Vagina (tissue), 2 donors: ENCODE measurements around the gene RASA2. TPM values are rescaled to one million over a fixed set of nuclear protein-coding genes. Genes with fewer than 3 reads are reported as not detected.

Experiments used
- DNase-seq, 2 donors: peaks; one replicate each; pipeline ENCODE4 v3.0.0-alpha.2; 2017; ENCODE audit errors: extremely low spot score in 2 of 2
- H3K27ac ChIP-seq: fragments of 200-600 bp; sonication (generic); one replicate; pipeline ENCODE4 v1.5.1; 2019
- H3K27me3 ChIP-seq: fragments of 200-600 bp; sonication (generic); one replicate; pipeline ENCODE4 v1.5.1; 2019
- H3K36me3 ChIP-seq, 2 donors: fragments of 200-600 bp; sonication (generic); one replicate each; pipeline ENCODE4 v1.5.1; 2017 to 2019
- H3K4me1 ChIP-seq: fragments of 200-600 bp; sonication (generic); one replicate; pipeline ENCODE4 v1.5.1; 2019
- H3K4me3 ChIP-seq, 2 donors: fragments of 200-600 bp; sonication (generic); 1 replicate in 1 of 2; 2 replicates in 1 of 2; pipeline ENCODE4 v1.5.1; 2016 to 2019
- H3K9me3 ChIP-seq: fragments of 200-600 bp; sonication (generic); one replicate; pipeline ENCODE4 v1.5.1; 2019
- CTCF ChIP-seq, 3 experiments: fragments of 450-650 bp in 2 of 3; fragments of 200-600 bp in 1 of 3; sonication (generic) in 1 of 3; IDR thresholded peaks; one replicate each; pipeline ENCODE4 v1.5.1; 2017 to 2019; ENCODE audit warnings: antibody characterized with exemption in 3 of 3, mild to moderate bottlenecking in 2 of 3, moderate library complexity in 2 of 3
- POLR2A ChIP-seq, 2 donors: fragments of 450-650 bp; IDR thresholded peaks; one replicate each; pipeline ENCODE4 v1.6.1; 2017; ENCODE audit warnings: antibody characterized with exemption in 2 of 2, mild to moderate bottlenecking in 2 of 2, moderate library complexity in 2 of 2
- POLR2AphosphoS5 ChIP-seq, 2 donors: sonication (generic); formaldehyde crosslinking; IDR thresholded peaks; one replicate each; pipeline ENCODE4 v1.9.0; 2017; ENCODE audit warnings: antibody characterized with exemption in 2 of 2, mild to moderate bottlenecking in 2 of 2, low read depth in 1 of 2; ENCODE audit not compliant: insufficient read depth in 1 of 2
- intact Hi-C: fragments of 100-400 bp; cut with DNase I; formaldehyde crosslinking; loops from one replicate; pipeline ENCODE4 v1.15.1; 2023
- total RNA-seq: library from RNA; depleted of rRNA; stranded (reverse); fragments of >200 nt; gene quantifications from one replicate; pipeline ENCODE4 v1.2.3, GENCODE V29; 2016

Gene RASA2
- total RNA-seq, 1 donor from 2014 or later = 18.4 TPM

GRCh38 chr3:141511361-141511760, 24.5 kb downstream of the RASA2 start:
- intact Hi-C loops = no loop called here

DNA sequence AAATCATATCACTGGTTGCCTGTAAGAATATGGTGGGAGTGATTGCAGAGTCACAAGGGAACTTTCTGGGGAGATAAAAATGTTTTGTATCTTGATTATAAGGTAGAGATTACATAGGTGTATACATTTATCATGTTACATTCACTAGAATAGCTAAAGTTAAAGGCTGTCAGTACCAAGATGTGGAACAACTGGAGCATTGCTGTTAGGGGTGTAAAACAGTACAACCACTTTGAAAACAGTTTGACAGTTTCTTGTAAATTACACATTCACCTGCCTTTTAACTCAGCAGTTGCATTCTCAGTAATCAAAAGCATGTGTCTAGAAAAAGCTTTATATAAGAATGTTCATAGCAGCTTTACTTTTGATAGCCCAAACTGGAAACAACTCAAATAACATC, 27.6 kb downstream of the RASA2 start:
- H3K27me3 ChIP-seq = no peaks in the 10 kb centered on the region
- peaks cover 0 to 35% of the 10 kb centered on the region in 2 donors for H3K36me3 ChIP-seq
- DNase-seq = no peak
- H3K9me3 ChIP-seq = no peaks in the 10 kb centered on the region
- H3K4me1 ChIP-seq = no peaks in the 10 kb centered on the region
- intact Hi-C loops = no loop called here
- H3K27ac ChIP-seq = no peak overlapping the region
- H3K4me3 ChIP-seq = no peak overlapping the region
- TF ChIP-seq CTCF (IDR thresholded peaks at IDR 0.05) = no peak
- no peak for TF ChIP-seq POLR2AphosphoS5 (IDR thresholded peaks at IDR 0.05; ENCODE audit: insufficient read depth in 1 of 2, low read depth in 1 of 2)
- no peak for TF ChIP-seq POLR2A (IDR thresholded peaks at IDR 0.05)

More at GRCh38 chr3:141511361-141511760, 24.5 kb downstream of the RASA2 start:
- Histone ChIP-seq H3K4me1 (no peaks in the 10 kb centered on the region), H3K4me3 (no peak overlapping the region), H3K9me3 (no peaks in the 10 kb centered on the region), H3K36me3 (peaks cover 0 to 8% of the 10 kb centered on the region in 2 donors), H3K27ac (no peak overlapping the region), H3K27me3 (no peaks in the 10 kb centered on the region)
- no peak for DNase-seq
- TF ChIP-seq POLR2A (IDR thresholded peaks at IDR 0.05) (no peak), CTCF (IDR thresholded peaks at IDR 0.05) (no peak), POLR2AphosphoS5 (IDR thresholded peaks at IDR 0.05; ENCODE audit: insufficient read depth in 1 of 2, low read depth in 1 of 2) (no peak)

DNA sequence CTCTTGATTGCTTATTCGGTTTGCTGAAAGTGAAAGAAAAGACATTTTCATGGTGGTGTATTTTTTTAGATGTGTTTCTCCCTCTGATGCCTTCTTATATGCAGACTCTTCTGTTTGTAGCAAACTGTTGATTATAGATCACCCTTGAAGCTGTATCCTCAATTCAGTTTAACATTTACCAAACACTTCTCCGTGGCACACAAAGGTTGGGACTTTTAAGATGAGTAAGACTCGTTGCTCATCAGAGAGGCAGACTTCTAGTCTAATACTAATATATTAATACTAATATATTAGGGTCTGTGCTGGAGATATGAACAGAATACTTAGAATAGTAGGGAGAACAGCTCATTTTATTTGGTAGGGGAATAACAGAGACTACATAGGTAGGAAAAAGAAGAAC, 32.8 kb downstream of the RASA2 start:
- Histone ChIP-seq H3K4me3 (no peak overlapping the region), H3K36me3 (peaks cover 0 to 33% of the 10 kb centered on the region in 2 donors), H3K4me1 (no peaks in the 10 kb centered on the region), H3K9me3 (no peaks in the 10 kb centered on the region), H3K27me3 (no peaks in the 10 kb centered on the region), H3K27ac (no peak overlapping the region)
- no peak for DNase-seq
- no peak for TF ChIP-seq CTCF (IDR thresholded peaks at IDR 0.05)
- no peak for TF ChIP-seq POLR2AphosphoS5 (IDR thresholded peaks at IDR 0.05; ENCODE audit: insufficient read depth in 1 of 2, low read depth in 1 of 2)
- TF ChIP-seq POLR2A (IDR thresholded peaks at IDR 0.05) = no peak
- intact Hi-C loops = no loop called here

GRCh38 chr3:141521781-141522180, 35.0 kb downstream of the RASA2 start:
- H3K4me1 ChIP-seq = peaks cover 11% of the 10 kb centered on the region
- H3K27ac ChIP-seq = no peak overlapping the region
- no peaks in the 10 kb centered on the region for H3K27me3 ChIP-seq
- no peaks in the 10 kb centered on the region for H3K9me3 ChIP-seq
- no peak for DNase-seq
- intact Hi-C loops = no loop called here
- no peak overlapping the region for H3K4me3 ChIP-seq
- no peak for TF ChIP-seq POLR2AphosphoS5 (IDR thresholded peaks at IDR 0.05; ENCODE audit: insufficient read depth in 1 of 2, low read depth in 1 of 2)
- no peak for TF ChIP-seq POLR2A (IDR thresholded peaks at IDR 0.05)
- no peak for TF ChIP-seq CTCF (IDR thresholded peaks at IDR 0.05)
- peaks cover 0 to 27% of the 10 kb centered on the region in 2 donors for H3K36me3 ChIP-seq

DNA sequence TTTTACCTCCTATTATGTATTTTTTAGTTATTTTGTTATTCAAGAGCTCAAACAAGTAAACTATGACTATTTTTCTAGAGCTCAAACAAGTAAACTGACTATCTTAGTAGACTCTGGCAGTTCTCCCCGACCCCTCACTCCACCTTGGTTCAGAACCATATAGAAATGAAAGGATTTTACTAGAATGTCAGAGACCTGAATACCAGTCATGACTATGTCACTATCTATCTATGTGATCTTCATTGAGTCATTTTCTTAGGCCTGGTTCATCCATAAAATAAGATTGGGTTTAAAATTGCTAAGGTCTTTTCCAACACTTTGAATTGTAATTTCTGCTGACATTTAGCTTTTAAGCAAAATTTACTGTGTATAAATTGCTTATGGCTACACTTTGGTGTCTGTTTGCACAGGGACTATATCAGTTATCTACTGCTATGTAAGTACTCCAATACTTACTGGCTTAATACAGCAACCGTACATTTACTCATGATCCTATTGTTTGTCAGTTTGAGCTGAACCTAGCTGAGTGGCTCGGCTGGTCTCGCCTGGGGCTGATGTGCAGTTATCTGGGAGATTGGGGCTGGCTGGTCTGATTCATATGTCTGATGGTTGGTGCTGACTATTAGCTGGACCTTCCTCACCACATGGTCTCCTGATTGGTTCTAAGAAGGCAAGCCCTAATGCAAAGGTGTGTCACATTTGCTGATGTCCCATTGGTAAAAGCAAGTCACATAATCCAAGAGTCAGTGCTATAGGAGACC, 37.0 kb downstream of the RASA2 start:
- Histone ChIP-seq H3K4me1 (peaks cover 11% of the 10 kb centered on the region), H3K4me3 (no peak overlapping the region), H3K27ac (no peak overlapping the region), H3K9me3 (no peaks in the 10 kb centered on the region), H3K36me3 (peaks cover 0 to 10% of the 10 kb centered on the region in 2 donors), H3K27me3 (no peaks in the 10 kb centered on the region)
- DNase-seq = no peak
- no peak for TF ChIP-seq POLR2AphosphoS5 (IDR thresholded peaks at IDR 0.05; ENCODE audit: insufficient read depth in 1 of 2, low read depth in 1 of 2)
- TF ChIP-seq CTCF (IDR thresholded peaks at IDR 0.05) = no peak
- no peak for TF ChIP-seq POLR2A (IDR thresholded peaks at IDR 0.05)
- intact Hi-C loops = no loop called here
